Ovary (tissue), 9 donors: ENCODE measurements around the gene PLXNB2. TPM values are rescaled to one million over a fixed set of nuclear protein-coding genes. Genes with fewer than 3 reads are reported as not detected.

ENCODE experiments used
- DNase-seq, 5 donors: peaks; one replicate each; pipeline ENCODE4 v3.0.0-alpha.2; 2019 to 2020
- H3K27ac ChIP-seq, 2 donors: fragments of 200-600 bp; one replicate each; pipeline versions ENCODE4 v1.5.1 to v1.8.0; 2019 to 2022
- H3K27me3 ChIP-seq: fragments of 200-600 bp; one replicate; pipeline ENCODE4 v1.8.0; 2022
- H3K36me3 ChIP-seq: fragments of 200-600 bp; sonication (generic); one replicate; pipeline ENCODE4 v1.5.1; 2019
- H3K4me1 ChIP-seq: one replicate; pipeline ENCODE4 v1.8.1; 2013; ENCODE audit warnings: mild to moderate bottlenecking, moderate library complexity; ENCODE audit not compliant: insufficient read depth
- H3K4me3 ChIP-seq: fragments of 200-600 bp; sonication (generic); one replicate; pipeline ENCODE4 v1.5.1; 2017
- H3K9me3 ChIP-seq, 2 donors: fragments of 200-600 bp in 1 of 2; sonication (generic) in 1 of 2; one replicate each; pipeline versions ENCODE4 v1.5.1 to v1.8.1; 2013 to 2019; ENCODE audit warnings: mild to moderate bottlenecking in 1 of 2, moderate library complexity in 1 of 2
- CTCF ChIP-seq, 3 donors: fragments of 450-650 bp in 2 of 3; fragments of 200-600 bp in 1 of 3; IDR thresholded peaks; one replicate each; pipeline versions ENCODE4 v1.5.1 to v1.8.0; 2016 to 2022; ENCODE audit warnings: antibody characterized with exemption in 3 of 3, mild to moderate bottlenecking in 1 of 3
- EP300 ChIP-seq: sonication (generic); formaldehyde crosslinking; IDR thresholded peaks from one replicate; pipeline ENCODE4 v1.6.1; 2017; ENCODE audit warnings: antibody characterized with exemption
- POLR2A ChIP-seq: fragments of 450-650 bp; IDR thresholded peaks from one replicate; pipeline ENCODE4 v1.6.1; 2017; ENCODE audit warnings: antibody characterized with exemption, mild to moderate bottlenecking, moderate library complexity
- WGBS, 3 donors: extraction: QIAGEN DNeasy Blood & Tissue Kit in 1 of 3; methylation state at CpG; one replicate each; pipeline versions ENCODE4 v1.1.5 to v1.1.7; 2013 to 2017; 5-methylcytosine and 5-hydroxymethylcytosine counted together
- intact Hi-C, 4 donors: fragments of 100-400 bp; cut with DNase I; formaldehyde crosslinking; loops; one replicate each; pipeline versions ENCODE4 v1.11.0 to v1.15.1; 2022 to 2023
- polyA plus RNA-seq, 2 donors: library from polyadenylated mRNA; stranded (reverse); fragments of 200-250 nt in 1 of 2; fragments of 350-450 nt in 1 of 2; fragmentation: Illumina TruSeq in 1 of 2; extraction: RNeasy Lipid Tissue Mini Kit (QIAGEN cat#74804) in 1 of 2; gene quantifications; one replicate each; pipeline ENCODE4 v1.2.3, GENCODE V29; 2013 to 2014
- total RNA-seq, 7 donors: library from RNA; depleted of rRNA in 2 of 7; stranded (reverse); fragments of >200 nt in 2 of 7; fragmentation: NEBNext Ultra II Directional in 3 of 7; extraction: Animal tissue kit (Norgen Biotek cat#: 25700) in 3 of 7; gene quantifications; one replicate each; pipeline versions ENCODE4 v1.1.0 to v1.2.4, GENCODE V29; 2016 to 2023
- donor health status: DM: no; HTN: no; CAD: no; lungs with moderate emphysema.
- donor health status: DM: no; HTN: no; CAD: no.
- donor health status: Bipolar disorder and iron deficiency.
- donor health status: DM: yes; HTN: yes; CAD: no.
- donor health status: DM: no; HTN: no; CAD: no.
- donor health status: DM: yes; HTN: yes; CAD: no.

Gene PLXNB2
- total and polyA plus RNA-seq, 9 donors: 26.5 to 274 (median 205) TPM

GRCh38 chr22:50318356-50318697, 10.9 kb upstream of the PLXNB2 start:
- no peaks in the 10 kb centered on the region for H3K4me1 ChIP-seq
- no peaks in the 10 kb centered on the region for H3K9me3 ChIP-seq
- no peaks in the 10 kb centered on the region for H3K27me3 ChIP-seq
- H3K4me3 ChIP-seq: no peak overlapping the region
- no peaks in the 10 kb centered on the region for H3K36me3 ChIP-seq
- DNase-seq: no peak
- no peak overlapping the region for H3K27ac ChIP-seq
- intact Hi-C loops: no loop called here
- WGBS, 3 donors: 79 to 81% (median 81%) methylated on average over 7 of the region's 7 CpGs
- TF ChIP-seq POLR2A: no peak
- TF ChIP-seq CTCF (IDR thresholded peaks at IDR 0.05): no peak
- no peak for TF ChIP-seq EP300

- H3K4me3 ChIP-seq: no peak overlapping the region
- intact Hi-C loops: no loop called here
- WGBS, 3 donors: 85 to 89% (median 87%) methylated on average over 7 of the region's 7 CpGs
Observed at GRCh38 chr22:50317674-50318073, 10.2 kb upstream of the PLXNB2 start.

GRCh38 chr22:50317178-50317577, 9.7 kb upstream of the PLXNB2 start:
- Histone ChIP-seq H3K27ac (no peak overlapping the region), H3K36me3 (no peaks in the 10 kb centered on the region), H3K4me1 (no peaks in the 10 kb centered on the region), H3K27me3 (no peaks in the 10 kb centered on the region), H3K4me3 (no peak overlapping the region), H3K9me3 (no peaks in the 10 kb centered on the region)
- no peak for TF ChIP-seq EP300
- no peak for TF ChIP-seq CTCF (IDR thresholded peaks at IDR 0.05)
- intact Hi-C loops: no loop called here
- WGBS, 3 donors: 90 to 94% (median 91%) methylated on average over 9 of the region's 9 CpGs
- DNase-seq: no peak

More at GRCh38 chr22:50317674-50318073, 10.2 kb upstream of the PLXNB2 start:
- no peaks in the 10 kb centered on the region for H3K36me3 ChIP-seq
- no peak for DNase-seq
- TF ChIP-seq EP300 (no peak), CTCF (IDR thresholded peaks at IDR 0.05) (no peak), POLR2A (no peak)
- no peak overlapping the region for H3K27ac ChIP-seq
- H3K9me3 ChIP-seq: no peaks in the 10 kb centered on the region
- no peaks in the 10 kb centered on the region for H3K4me1 ChIP-seq
- H3K27me3 ChIP-seq: no peaks in the 10 kb centered on the region

GRCh38 chr22:50316114-50317065, 8.9 kb upstream of the PLXNB2 start:
- no peaks in the 10 kb centered on the region for H3K9me3 ChIP-seq
- H3K27ac ChIP-seq: no peak overlapping the region
- no peak overlapping the region for H3K4me3 ChIP-seq
- TF ChIP-seq EP300 (no peak), POLR2A (no peak), CTCF (IDR thresholded peaks at IDR 0.05) (no peak)
- WGBS, 3 donors: 81 to 90% (median 85%) methylated on average over 28 to 35 of the region's 45 CpGs
- H3K36me3 ChIP-seq: no peaks in the 10 kb centered on the region
- no peaks in the 10 kb centered on the region for H3K27me3 ChIP-seq
- no peak for DNase-seq
- intact Hi-C loops: no loop called here
- H3K4me1 ChIP-seq: no peaks in the 10 kb centered on the region
